ENCODE results near the gene FIGNL2.

Gene FIGNL2

DNA sequence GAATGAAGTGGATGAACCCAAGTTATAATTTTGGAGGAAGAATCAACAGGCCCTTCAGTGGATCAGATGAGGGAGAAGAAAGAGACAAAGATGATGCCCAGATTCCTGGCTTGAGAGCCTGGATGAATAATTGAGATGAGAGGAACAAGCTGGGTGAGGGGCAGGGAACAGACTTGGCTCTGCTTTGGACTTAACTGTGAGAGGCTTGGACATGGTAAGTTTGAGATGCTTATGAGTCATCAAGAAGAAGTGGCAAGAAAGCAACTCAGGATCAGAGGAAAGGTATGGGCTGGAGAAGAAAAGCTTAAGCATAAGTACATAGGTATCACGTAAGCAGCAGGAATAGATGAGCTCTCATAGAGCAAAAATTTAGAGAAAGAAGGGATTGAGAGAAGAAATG lies 55.3 kb downstream of the FIGNL2 start:
- DNase-seq (ENCODE audit: low read depth), result peak; percentile 45
- TF ChIP-seq, protein P1, sequence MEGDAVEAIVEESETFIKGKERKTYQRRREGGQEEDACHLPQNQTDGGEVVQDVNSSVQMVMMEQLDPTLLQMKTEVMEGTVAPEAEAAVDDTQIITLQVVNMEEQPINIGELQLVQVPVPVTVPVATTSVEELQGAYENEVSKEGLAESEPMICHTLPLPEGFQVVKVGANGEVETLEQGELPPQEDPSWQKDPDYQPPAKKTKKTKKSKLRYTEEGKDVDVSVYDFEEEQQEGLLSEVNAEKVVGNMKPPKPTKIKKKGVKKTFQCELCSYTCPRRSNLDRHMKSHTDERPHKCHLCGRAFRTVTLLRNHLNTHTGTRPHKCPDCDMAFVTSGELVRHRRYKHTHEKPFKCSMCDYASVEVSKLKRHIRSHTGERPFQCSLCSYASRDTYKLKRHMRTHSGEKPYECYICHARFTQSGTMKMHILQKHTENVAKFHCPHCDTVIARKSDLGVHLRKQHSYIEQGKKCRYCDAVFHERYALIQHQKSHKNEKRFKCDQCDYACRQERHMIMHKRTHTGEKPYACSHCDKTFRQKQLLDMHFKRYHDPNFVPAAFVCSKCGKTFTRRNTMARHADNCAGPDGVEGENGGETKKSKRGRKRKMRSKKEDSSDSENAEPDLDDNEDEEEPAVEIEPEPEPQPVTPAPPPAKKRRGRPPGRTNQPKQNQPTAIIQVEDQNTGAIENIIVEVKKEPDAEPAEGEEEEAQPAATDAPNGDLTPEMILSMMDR (conservative IDR thresholded peaks at IDR 0.05; ENCODE audit: control insufficient read depth, insufficient read depth, low read depth, low read length), result no peak
- no peak overlapping the region for H3K4me3 ChIP-seq (ENCODE audit: control insufficient read depth, low read depth, low read length)

DNA sequence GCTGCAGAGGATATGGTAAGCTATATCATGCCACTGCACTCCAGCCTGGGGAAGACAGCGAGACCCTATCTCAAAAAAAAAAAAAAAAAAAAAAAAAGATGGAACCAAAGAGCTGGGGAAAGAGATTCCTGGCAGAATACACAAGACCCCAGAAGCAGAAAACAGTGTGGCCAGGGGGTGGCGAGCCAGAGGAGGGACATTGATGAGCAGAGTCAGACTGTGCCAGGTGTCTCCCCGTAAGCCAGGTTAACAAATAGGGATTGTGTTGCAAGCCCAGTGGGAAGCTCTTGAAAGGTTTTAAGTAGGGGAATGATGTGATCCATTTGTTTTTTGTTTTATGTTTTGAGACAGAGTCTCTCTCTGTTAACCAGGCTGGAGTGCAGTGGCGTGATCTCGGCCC lies 56.1 kb downstream of the FIGNL2 start:
- no peak for DNase-seq (ENCODE audit: low read depth)
- TF ChIP-seq, protein P1 (conservative IDR thresholded peaks at IDR 0.05; ENCODE audit: control insufficient read depth, insufficient read depth, low read depth, low read length), result no peak

DNA sequence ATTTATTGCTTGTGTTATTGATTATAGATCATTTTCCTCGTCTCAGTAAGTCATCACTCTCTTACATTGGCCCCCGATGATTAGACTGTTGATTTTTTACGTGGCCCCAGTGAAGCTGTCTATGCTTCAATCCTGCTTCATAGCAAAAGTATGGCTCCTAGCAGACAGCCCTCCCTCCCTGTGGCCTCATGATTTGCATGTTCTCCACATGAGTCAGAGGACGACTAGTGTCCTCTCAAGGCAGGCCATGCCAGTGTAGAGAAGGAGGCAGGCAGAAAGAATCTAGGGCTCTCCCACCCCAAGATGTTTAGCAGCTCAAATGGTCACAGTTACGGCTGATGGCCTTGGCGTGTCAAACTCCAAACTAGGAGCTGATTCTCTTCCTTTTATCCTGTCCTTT lies 59.6 kb downstream of the FIGNL2 start:
- DNase-seq (ENCODE audit: low read depth), result peak; percentile 36
- TF ChIP-seq, protein P1 (conservative IDR thresholded peaks at IDR 0.05; ENCODE audit: control insufficient read depth, insufficient read depth, low read depth, low read length), result no peak
- no peak overlapping the region for H3K4me3 ChIP-seq (ENCODE audit: control insufficient read depth, low read depth, low read length)

More for the DNA sequence above, 56.1 kb downstream of the FIGNL2 start:
- H3K4me3 ChIP-seq (ENCODE audit: control insufficient read depth, low read depth, low read length), result no peak overlapping the region

DNA sequence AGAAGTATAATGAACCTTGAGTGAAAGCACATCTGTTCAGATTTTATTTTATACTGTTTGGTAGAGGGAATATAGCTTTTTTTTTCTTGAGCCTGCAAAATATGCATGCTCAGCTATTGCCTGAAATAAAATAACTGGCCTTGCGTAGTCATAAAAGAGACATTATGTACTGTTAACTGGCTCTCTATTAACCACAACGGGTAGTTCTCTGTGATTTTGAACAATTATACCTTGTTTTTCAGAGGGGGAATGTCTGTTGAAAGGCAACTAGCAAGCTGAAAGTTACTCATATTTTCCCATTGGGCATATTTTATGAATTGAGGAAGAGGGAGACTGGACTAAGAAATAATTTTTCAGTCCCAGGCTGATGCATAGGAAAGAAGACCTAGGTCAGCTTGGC lies 62.6 kb downstream of the FIGNL2 start:
- no peak overlapping the region for H3K4me3 ChIP-seq (ENCODE audit: control insufficient read depth, low read depth, low read length)
- TF ChIP-seq, protein P1 (conservative IDR thresholded peaks at IDR 0.05; ENCODE audit: control insufficient read depth, insufficient read depth, low read depth, low read length), result no peak
- no peak for DNase-seq (ENCODE audit: low read depth)

DNA sequence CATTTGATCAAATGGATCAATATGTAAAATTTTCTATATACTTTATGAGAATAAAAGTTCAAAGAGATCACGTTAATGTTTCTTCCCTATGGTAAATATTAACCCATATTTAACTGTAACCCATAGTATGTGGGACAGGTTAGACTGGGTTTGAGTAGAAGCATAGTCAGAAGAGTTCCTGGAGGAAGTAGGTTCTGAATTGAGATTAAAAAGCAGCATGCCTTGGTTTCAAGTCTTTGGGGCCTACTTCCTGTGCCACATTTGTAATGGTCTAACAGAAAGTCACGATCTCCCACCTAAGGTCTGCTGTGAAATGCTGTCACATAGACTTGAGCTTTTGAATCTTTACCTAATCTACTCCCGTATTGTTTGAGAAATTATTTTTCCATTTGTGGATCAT lies 63.8 kb downstream of the FIGNL2 start:
- DNase-seq (ENCODE audit: low read depth), result no peak
- TF ChIP-seq, protein P1 (conservative IDR thresholded peaks at IDR 0.05; ENCODE audit: control insufficient read depth, insufficient read depth, low read depth, low read length), result no peak
- no peak overlapping the region for H3K4me3 ChIP-seq (ENCODE audit: control insufficient read depth, low read depth, low read length)

DNA sequence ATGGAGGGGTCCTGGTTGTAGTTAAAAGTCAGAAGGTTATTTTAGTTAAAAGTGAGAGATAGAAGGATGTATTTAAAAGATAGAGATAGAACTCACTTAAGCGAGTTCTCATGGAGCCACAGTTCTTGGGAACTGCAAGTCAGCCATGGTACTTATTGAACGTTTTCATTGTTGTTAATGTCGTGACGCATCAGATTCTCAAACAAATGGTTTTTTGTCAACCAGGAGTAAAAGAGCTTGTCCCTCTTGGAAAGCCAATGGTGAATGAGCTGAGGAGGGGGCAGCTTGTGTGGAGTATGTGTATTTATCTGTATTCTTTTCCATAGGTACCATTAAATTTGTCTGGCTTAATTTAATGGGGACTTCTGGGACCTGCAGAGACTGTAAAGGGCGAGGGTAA lies 68.6 kb downstream of the FIGNL2 start:
- H3K4me3 ChIP-seq (ENCODE audit: control insufficient read depth, low read depth, low read length), result no peak overlapping the region
- TF ChIP-seq, protein P1 (conservative IDR thresholded peaks at IDR 0.05; ENCODE audit: control insufficient read depth, insufficient read depth, low read depth, low read length), result no peak
- DNase-seq (ENCODE audit: low read depth), result no peak

DNA sequence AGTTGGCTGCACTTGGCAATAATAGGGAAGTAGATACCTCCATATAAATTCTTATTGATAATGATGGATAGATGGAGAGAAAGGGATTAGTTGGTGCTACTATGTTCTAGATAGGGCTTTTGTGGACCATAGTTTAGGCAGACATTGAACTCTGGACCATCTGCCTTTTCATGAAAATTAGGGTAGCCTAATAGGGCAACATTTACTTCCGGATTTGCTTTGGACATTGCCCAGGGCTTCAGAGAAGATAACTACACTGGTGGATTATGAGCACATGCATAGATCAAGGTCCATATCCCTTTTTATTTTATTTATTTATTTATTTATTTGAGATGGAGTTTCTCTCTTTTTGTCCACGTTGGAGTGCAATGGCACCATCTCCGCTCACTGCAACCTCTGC lies 70.5 kb downstream of the FIGNL2 start:
- TF ChIP-seq, protein P1 (conservative IDR thresholded peaks at IDR 0.05; ENCODE audit: control insufficient read depth, insufficient read depth, low read depth, low read length), result no peak
- no peak for DNase-seq (ENCODE audit: low read depth)
- no peak overlapping the region for H3K4me3 ChIP-seq (ENCODE audit: control insufficient read depth, low read depth, low read length)

Measured in fibroblast of mammary gland (primary cell).